Erythroblast (primary cell): ENCODE data around the gene PARD3.
"Not testable (repeated sequence)": the region's sequence is repeated elsewhere in the genome, so short reads cannot be mapped to it uniquely, and the experiment has no call there.

ENCODE experiments used
- DNase-seq, 2 experiments: peaks; one replicate each; lab custom pipeline; 2025; lab: John Stamatoyannopoulos, UW
- GATA1 ChIP-seq: IDR thresholded peaks from 2 replicates; pipeline ENCODE4 v1.6.1; 2011; ENCODE audit warnings: low read depth, mild to moderate bottlenecking, control low read depth, low read length, moderate library complexity
- POLR2A ChIP-seq: IDR thresholded peaks from 2 replicates; pipeline ENCODE4 v1.6.1; 2011; ENCODE audit warnings: mild to moderate bottlenecking, low read length

PARD3 gene

GRCh38 chr10:34290412-34291081, 524.5 kb downstream of the PARD3 start:
- DNase-seq: no peak
- TF ChIP-seq POLR2A: no peak

- TF ChIP-seq POLR2A: no peak
- TF ChIP-seq GATA1: no peak
- no peak for DNase-seq
These were observed 526.5 kb downstream of the PARD3 start for GRCh38 chr10:34288634-34289033.

GRCh38 chr10:34286136-34286739, 528.9 kb downstream of the PARD3 start:
- TF ChIP-seq GATA1: no peak
- no peak for TF ChIP-seq POLR2A
- DNase-seq: peak in 1 of 2 experiments; percentile 1

- no peak for DNase-seq
- TF ChIP-seq POLR2A: no peak
- TF ChIP-seq GATA1: no peak
These were observed 533.2 kb downstream of the PARD3 start for GRCh38 chr10:34281661-34282582.

GRCh38 chr10:34280599-34281374, 534.3 kb downstream of the PARD3 start:
- no peak for DNase-seq
- TF ChIP-seq POLR2A (no peak), GATA1 (no peak)

- TF ChIP-seq GATA1: no peak
- no peak for TF ChIP-seq POLR2A
- no peak for DNase-seq
These were observed 539.4 kb downstream of the PARD3 start for GRCh38 chr10:34275626-34276130.

- no peak for DNase-seq
- no peak for TF ChIP-seq POLR2A
- no peak for TF ChIP-seq GATA1
These were observed 540.2 kb downstream of the PARD3 start for GRCh38 chr10:34274906-34275305.

GRCh38 chr10:34273340-34273739, 541.8 kb downstream of the PARD3 start:
- TF ChIP-seq GATA1 (no peak), POLR2A (no peak)
- no peak for DNase-seq

- no peak for TF ChIP-seq POLR2A
- TF ChIP-seq GATA1: no peak
- DNase-seq: no peak
These were observed 542.8 kb downstream of the PARD3 start for GRCh38 chr10:34272316-34272715.

- DNase-seq: not testable (repeated sequence)
These were observed 546.7 kb downstream of the PARD3 start for GRCh38 chr10:34268410-34268809.

- DNase-seq: no peak
- TF ChIP-seq POLR2A (no peak), GATA1 (no peak)
These were observed 552.1 kb downstream of the PARD3 start for GRCh38 chr10:34262985-34263384.

- no peak for DNase-seq
These were observed 554.2 kb downstream of the PARD3 start for GRCh38 chr10:34260904-34261303.

GRCh38 chr10:34256216-34256615, 558.9 kb downstream of the PARD3 start:
- no peak for DNase-seq
- no peak for TF ChIP-seq POLR2A
- TF ChIP-seq GATA1: no peak

More at GRCh38 chr10:34260904-34261303, 554.2 kb downstream of the PARD3 start:
- TF ChIP-seq POLR2A (no peak), GATA1 (no peak)
